ENCODE data around the gene PLEKHS1.

- no peak for TF ChIP-seq POU6F1 (CRISPR knock-in tag; IDR thresholded peaks at IDR 0.05; ENCODE audit: borderline replicate concordance, low read depth)
- no peak for TF ChIP-seq ZNF8 (CRISPR knock-in tag; IDR thresholded peaks at IDR 0.05)
- TF ChIP-seq ZNF565 (CRISPR knock-in tag; conservative IDR thresholded peaks at IDR 0.05; ENCODE audit: low read depth) = no peak
- no peak for TF ChIP-seq PATZ1 (CRISPR knock-in tag; IDR thresholded peaks at IDR 0.05; ENCODE audit: borderline replicate concordance)
- no peak for TF ChIP-seq RARB (CRISPR knock-in tag; IDR thresholded peaks at IDR 0.05)
- TF ChIP-seq CREB5 (CRISPR knock-in tag; IDR thresholded peaks at IDR 0.05; ENCODE audit: low read depth) = no peak
- no peak for TF ChIP-seq ZFP3 (CRISPR knock-in tag; IDR thresholded peaks at IDR 0.05)
- TF ChIP-seq OSR1 (CRISPR knock-in tag; IDR thresholded peaks at IDR 0.05) = no peak
- TF ChIP-seq TSHZ2 (CRISPR knock-in tag; IDR thresholded peaks at IDR 0.05) = no peak
- no peak for TF ChIP-seq ZFP30 (CRISPR knock-in tag; IDR thresholded peaks at IDR 0.05)
- TF ChIP-seq PPARA (CRISPR knock-in tag; IDR thresholded peaks at IDR 0.05; ENCODE audit: borderline replicate concordance) = no peak
- TF ChIP-seq ESRRG (CRISPR knock-in tag; IDR thresholded peaks at IDR 0.05) = no peak
- TF ChIP-seq CSDC2 (CRISPR knock-in tag; IDR thresholded peaks at IDR 0.05) = no peak
- no peak for TF ChIP-seq ARNTL (CRISPR knock-in tag; IDR thresholded peaks at IDR 0.05; ENCODE audit: borderline replicate concordance, low read depth)
These were observed 17.8 kb upstream of the PLEKHS1 start for GRCh38 chr10:113733635-113734034.
